HCT116 (cell line): Measurements from ENCODE around the gene PIK3R2. TPM values are rescaled to one million over a fixed set of nuclear protein-coding genes. Genes with fewer than 3 reads are reported as not detected.

ENCODE experiments used
- ATAC-seq: fragments of 200-7000 bp; cut with Tn5 transposase; 2 replicates; pipeline ENCODE4 v1.9.1; 2020; ENCODE audit warnings: mild to moderate bottlenecking, moderate library complexity
- BruUV-seq: library from RNA; stranded (reverse); fragments of 400-500 nt; replicated peaks from 2 replicates; lab custom pipeline; 2021; lab: Mats Ljungman, UMichigan
- CTCF ChIA-PET: fragments of 300-600 bp; sonication (Branson Sonifier 250); formaldehyde crosslinking; loops from one replicate; lab custom pipeline; 2021; ENCODE audit warnings: antibody characterized with exemption; lab: Charles Lee
- POLR2A ChIA-PET: fragments of 300-600, 350-600 bp; sonication (Branson Sonifier 250); formaldehyde crosslinking; loops from one replicate; lab custom pipeline; 2021; ENCODE audit warnings: antibody characterized with exemption; lab: Charles Lee
- RAD21 ChIA-PET, 2 experiments: fragments of 300-600 bp; sonication (Branson Sonifier 250); formaldehyde crosslinking; loops; one replicate each; lab custom pipeline; 2023; ENCODE audit warnings: low total read pairs in 2 of 2; ENCODE audit not compliant: uncharacterized antibody in 2 of 2, unreplicated experiment in 2 of 2, low non-redundant PET in 1 of 2; lab: Charles Lee
- DNase-seq: peaks from one replicate; pipeline ENCODE4 v3.0.0-alpha.2; 2010; ENCODE audit warnings: low read depth, low spot score
- H2AFZ ChIP-seq: fragments of 200-600 bp; shearing (Covaris generic), sonication (generic); 2 replicates; pipeline ENCODE4 v1.6.1; 2017; ENCODE audit warnings: low read depth, mixed run types, mixed read lengths, antibody characterized with exemption, low read length; ENCODE audit not compliant: poor library complexity, severe bottlenecking
- H3K27ac ChIP-seq: 2 replicates; pipeline ENCODE4 v1.5.1; 2012; ENCODE audit warnings: low read depth, low read length
- H3K27me3 ChIP-seq: fragments of 200-600 bp; sonication (generic); 2 replicates; pipeline ENCODE4 v1.6.1; 2016; ENCODE audit warnings: mixed run types, low read length, mixed read lengths; ENCODE audit not compliant: insufficient read depth
- H3K36me3 ChIP-seq, 2 experiments: fragments of 200-500 bp in 1 of 2; fragments of 200-600 bp in 1 of 2; sonication (Bioruptor generic) in 1 of 2; sonication (generic) in 1 of 2; 2 replicates each; pipeline versions ENCODE4 v1.5.1 to v1.6.1; 2014 to 2016; ENCODE audit warnings: low read length in 2 of 2, inconsistent platforms in 1 of 2, mixed read lengths in 1 of 2, mixed run types in 1 of 2; ENCODE audit not compliant: insufficient read depth in 2 of 2, control insufficient read depth in 1 of 2
- H3K4me1 ChIP-seq, 2 experiments: fragments of 200-600 bp in 1 of 2; sonication (generic) in 1 of 2; 2 replicates each; pipeline versions ENCODE4 v1.5.1 to v1.6.1; 2012 to 2017; ENCODE audit warnings: low read length in 2 of 2, inconsistent platforms in 1 of 2, mild to moderate bottlenecking in 1 of 2, mixed read lengths in 1 of 2, mixed run types in 1 of 2, moderate library complexity in 1 of 2; ENCODE audit not compliant: insufficient read depth in 2 of 2, control insufficient read depth in 1 of 2
- H3K4me2 ChIP-seq: fragments of 200-600 bp; sonication (generic); 2 replicates; pipeline ENCODE4 v1.6.1; 2017; ENCODE audit warnings: mixed run types, low read length, mixed read lengths
- H3K4me3 ChIP-seq, 2 experiments: fragments of 200-600 bp in 1 of 2; sonication (generic) in 1 of 2; replicated peaks in 1 of 2; 2 replicates each; pipeline ENCODE4 v1.5.1; 2011 to 2016; ENCODE audit warnings: low read length in 2 of 2, control low read depth in 1 of 2, low read depth in 1 of 2, mild to moderate bottlenecking in 1 of 2, mixed read lengths in 1 of 2, mixed run types in 1 of 2
- H3K79me2 ChIP-seq: fragments of 200-600 bp; sonication (generic); 2 replicates; pipeline ENCODE4 v1.6.1; 2017; ENCODE audit warnings: mild to moderate bottlenecking, mixed run types, low read length, moderate library complexity, mixed read lengths; ENCODE audit not compliant: insufficient read depth
- H3K9ac ChIP-seq: fragments of 200-600 bp; sonication (generic); 2 replicates; pipeline ENCODE4 v1.6.1; 2016; ENCODE audit warnings: low read length, mixed read lengths
- H3K9me2 ChIP-seq: fragments of 200-600 bp; sonication (generic), shearing (Covaris generic); 2 replicates; pipeline ENCODE4 v1.6.1; 2017; ENCODE audit warnings: mixed run types, mild to moderate bottlenecking, moderate library complexity; ENCODE audit not compliant: insufficient read depth
- H3K9me3 ChIP-seq, 2 experiments: fragments of 200-500 bp in 1 of 2; fragments of 200-600 bp in 1 of 2; sonication (Bioruptor generic) in 1 of 2; sonication (generic) in 1 of 2; 2 replicates each; pipeline ENCODE4 v1.6.1; 2014 to 2017; ENCODE audit warnings: low read length in 2 of 2, mixed read lengths in 2 of 2, inconsistent platforms in 1 of 2, low read depth in 1 of 2, mild to moderate bottlenecking in 1 of 2, mixed run types in 1 of 2, moderate library complexity in 1 of 2; ENCODE audit not compliant: control insufficient read depth in 1 of 2, insufficient read depth in 1 of 2
- H4K20me1 ChIP-seq: fragments of 200-600 bp; sonication (generic), shearing (Covaris generic); 2 replicates; pipeline ENCODE4 v1.6.1; 2017; ENCODE audit warnings: mixed run types, mild to moderate bottlenecking, moderate library complexity; ENCODE audit not compliant: insufficient read depth
- EZH2 ChIP-seq: fragments of 200-600 bp; sonication (generic); IDR thresholded peaks from 2 replicates; pipeline ENCODE4 v1.6.1; 2017; ENCODE audit warnings: antibody characterized with exemption, mixed run types
- REST ChIP-seq: IDR thresholded peaks from 2 replicates; pipeline ENCODE4 v1.6.1; 2012; ENCODE audit warnings: low read depth
- YY1 ChIP-seq: IDR thresholded peaks from 2 replicates; pipeline ENCODE4 v1.6.1; 2011; ENCODE audit warnings: low read length, low read depth, moderate library complexity, mild to moderate bottlenecking; ENCODE audit not compliant: insufficient replicate concordance; ENCODE audit errors: extremely low read depth
- intact Hi-C: fragments of 100-400 bp; cut with micrococcal nuclease; formaldehyde crosslinking; loops from 2 replicates; pipeline ENCODE4 v1.10.0; 2022
- total RNA-seq: library from RNA; stranded (reverse); gene quantifications from one replicate; pipeline ENCODE4 v1.2.1, GENCODE V29; 2021; ENCODE audit not compliant: unreplicated experiment

Gene PIK3R2
- total RNA-seq, 1 experiment from 2014 or later, result 53.4 TPM

DNA sequence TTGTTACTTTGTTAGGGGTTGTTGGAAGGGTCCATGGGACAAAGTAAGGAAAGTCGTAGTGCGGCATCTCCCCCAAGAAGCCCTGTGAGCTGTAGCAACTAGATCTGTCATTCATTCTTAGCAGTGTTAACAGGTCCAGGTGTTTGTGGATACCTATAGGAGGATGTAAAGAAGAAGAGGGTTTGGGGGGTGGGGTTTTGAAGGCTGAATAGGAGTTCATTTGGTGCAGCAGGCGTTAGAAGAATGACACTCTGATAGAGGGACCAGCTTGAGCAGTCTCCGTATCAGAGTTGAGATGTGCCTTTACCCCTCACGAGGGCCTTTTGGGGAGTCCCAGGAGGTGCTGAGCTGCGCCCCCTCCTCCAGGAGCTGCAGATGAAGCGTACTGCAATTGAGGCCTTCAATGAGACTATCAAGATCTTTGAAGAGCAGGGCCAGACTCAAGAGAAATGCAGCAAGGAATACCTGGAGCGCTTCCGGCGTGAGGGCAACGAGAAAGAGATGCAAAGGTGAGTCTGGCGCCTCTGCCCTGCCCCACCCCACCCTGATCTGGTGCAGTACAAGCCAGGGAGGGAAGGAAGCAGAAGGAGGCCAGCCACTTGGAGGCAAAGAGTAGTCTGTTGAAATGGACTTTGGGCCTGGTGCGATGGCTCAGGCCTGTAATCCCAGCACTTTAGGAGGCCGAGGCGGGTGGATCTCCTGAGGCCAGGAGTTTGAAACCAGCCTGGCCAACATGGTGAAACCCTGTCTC is 13.0 kb downstream of the PIK3R2 start (continued):
- TF ChIP-seq REST (no peak), YY1 (no peak)

- no TSS peak for BruUV-seq
- intact Hi-C loops, result no loop called here
- ChIA-PET CTCF (interaction anchor here (1.6 to 2.0 kb wide), 2 partner anchors 26 to 55 kb away, joined by 6 to 24 read pairs; partner anchors contain the start of gene MPV17L2), RAD21 (no interaction called here), POLR2A (no interaction called here)
- H2AFZ ChIP-seq, result no peak overlapping the region
- ATAC-seq (no peak), DNase-seq (no peak)
- no peak overlapping the region for H3K4me3 ChIP-seq
- peaks cover 20 to 34% of the 10 kb centered on the region in 2 experiments; a peak in 3 of 4 replicates for H3K36me3 ChIP-seq
- H3K27ac ChIP-seq, result 0 out of 2 replicates have a peak overlapping the region, but pooled peaks have one; percentile 14
- H3K79me2 ChIP-seq, result no peaks in the 10 kb centered on the region
- no peaks in the 10 kb centered on the region for H3K27me3 ChIP-seq
- no peak overlapping the region for H3K4me2 ChIP-seq
- H4K20me1 ChIP-seq, result no peaks in the 10 kb centered on the region
- no peaks in the 10 kb centered on the region for H3K4me1 ChIP-seq
- TF ChIP-seq EZH2, result no peak
- no peaks in the 10 kb centered on the region for H3K9me3 ChIP-seq
- no peak overlapping the region for H3K9ac ChIP-seq
- H3K9me2 ChIP-seq, result no peaks in the 10 kb centered on the region
These were observed 14.0 kb downstream of the PIK3R2 start for GRCh38 chr19:18167011-18167410.
